ENCODE results near the gene BMERB1. TPM values are rescaled to one million over a fixed set of nuclear protein-coding genes. Genes with fewer than 3 reads are reported as not detected.
"Not testable (repeated sequence)": the region's sequence is repeated elsewhere in the genome, so short reads cannot be mapped to it uniquely, and the experiment has no call there.

Gene BMERB1
- total RNA-seq, 1 donor from 2014 or later, result 22.6 TPM

DNA sequence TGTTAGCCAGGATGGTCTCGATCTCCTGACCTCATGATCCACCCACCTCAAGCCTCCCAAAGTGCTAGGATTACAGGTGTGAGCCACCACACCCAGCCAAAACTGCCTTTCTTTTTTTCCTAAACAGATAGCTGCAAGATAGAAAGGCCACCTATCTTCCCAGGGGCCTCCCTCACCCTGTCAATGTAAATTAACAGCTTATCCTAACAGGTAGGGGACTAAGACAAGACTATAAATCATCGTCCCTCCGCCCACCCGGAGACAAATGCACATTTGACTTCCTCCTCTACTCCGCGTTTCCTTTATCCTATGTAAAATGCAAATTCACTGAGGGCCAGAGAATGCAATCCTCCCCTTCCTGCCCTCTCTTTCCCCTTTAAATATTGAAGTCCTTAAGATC, 137.2 kb downstream of the BMERB1 start:
- H3K4me1 ChIP-seq, result peaks cover 8% of the 10 kb centered on the region
- ATAC-seq, result no peak
- no peaks in the 10 kb centered on the region for H3K9me3 ChIP-seq
- no peak overlapping the region for H3K27ac ChIP-seq
- TF ChIP-seq, protein P1, sequence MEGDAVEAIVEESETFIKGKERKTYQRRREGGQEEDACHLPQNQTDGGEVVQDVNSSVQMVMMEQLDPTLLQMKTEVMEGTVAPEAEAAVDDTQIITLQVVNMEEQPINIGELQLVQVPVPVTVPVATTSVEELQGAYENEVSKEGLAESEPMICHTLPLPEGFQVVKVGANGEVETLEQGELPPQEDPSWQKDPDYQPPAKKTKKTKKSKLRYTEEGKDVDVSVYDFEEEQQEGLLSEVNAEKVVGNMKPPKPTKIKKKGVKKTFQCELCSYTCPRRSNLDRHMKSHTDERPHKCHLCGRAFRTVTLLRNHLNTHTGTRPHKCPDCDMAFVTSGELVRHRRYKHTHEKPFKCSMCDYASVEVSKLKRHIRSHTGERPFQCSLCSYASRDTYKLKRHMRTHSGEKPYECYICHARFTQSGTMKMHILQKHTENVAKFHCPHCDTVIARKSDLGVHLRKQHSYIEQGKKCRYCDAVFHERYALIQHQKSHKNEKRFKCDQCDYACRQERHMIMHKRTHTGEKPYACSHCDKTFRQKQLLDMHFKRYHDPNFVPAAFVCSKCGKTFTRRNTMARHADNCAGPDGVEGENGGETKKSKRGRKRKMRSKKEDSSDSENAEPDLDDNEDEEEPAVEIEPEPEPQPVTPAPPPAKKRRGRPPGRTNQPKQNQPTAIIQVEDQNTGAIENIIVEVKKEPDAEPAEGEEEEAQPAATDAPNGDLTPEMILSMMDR (IDR thresholded peaks at IDR 0.05), result no peak
- no peak for DNase-seq
- intact Hi-C loops (cut with DNase I), result no loop called here
- no peak overlapping the region for H3K4me3 ChIP-seq
- H3K27me3 ChIP-seq, result no peaks in the 10 kb centered on the region
- no peaks in the 10 kb centered on the region for H3K36me3 ChIP-seq

DNA sequence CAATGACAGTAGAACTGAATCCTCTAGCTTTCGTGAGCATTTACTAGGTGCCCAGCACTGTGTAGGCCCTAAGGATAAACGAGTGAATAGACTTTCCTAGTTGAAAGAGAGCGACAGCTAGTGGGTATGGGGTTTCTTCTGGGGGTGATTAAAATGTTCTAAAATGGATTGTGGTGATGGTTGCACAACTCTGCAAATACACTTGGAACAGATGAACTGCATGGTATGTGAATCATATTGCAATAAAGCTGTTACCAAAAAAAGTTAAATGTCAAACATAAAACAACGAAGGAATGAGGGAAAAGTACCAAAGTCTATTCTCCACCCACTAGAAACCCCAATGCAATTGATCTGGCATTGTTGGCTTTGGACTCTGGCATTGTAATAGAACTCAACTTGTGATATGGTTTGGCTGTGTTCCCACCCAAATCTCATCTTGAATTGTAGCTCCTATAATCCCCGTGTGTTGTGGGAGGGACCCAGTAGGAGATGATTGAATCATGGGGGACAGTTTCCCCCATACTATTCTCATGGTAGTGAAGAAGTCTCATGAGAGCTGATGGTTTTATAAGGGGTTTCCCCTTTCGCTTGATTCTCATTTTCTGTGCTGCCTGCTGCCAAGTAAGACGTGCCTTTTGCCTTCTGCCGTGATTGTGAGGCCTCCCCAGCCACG, 138.1 kb downstream of the BMERB1 start:
- Histone ChIP-seq H3K4me1 (peaks cover 8% of the 10 kb centered on the region), H3K4me3 (no peak overlapping the region), H3K9me3 (no peaks in the 10 kb centered on the region), H3K27ac (no peak overlapping the region), H3K27me3 (no peaks in the 10 kb centered on the region), H3K36me3 (no peaks in the 10 kb centered on the region)
- ATAC-seq (no peak), DNase-seq (no peak)
- TF ChIP-seq, protein P1 (IDR thresholded peaks at IDR 0.05), result no peak
- intact Hi-C loops (cut with DNase I), result no loop called here

DNA sequence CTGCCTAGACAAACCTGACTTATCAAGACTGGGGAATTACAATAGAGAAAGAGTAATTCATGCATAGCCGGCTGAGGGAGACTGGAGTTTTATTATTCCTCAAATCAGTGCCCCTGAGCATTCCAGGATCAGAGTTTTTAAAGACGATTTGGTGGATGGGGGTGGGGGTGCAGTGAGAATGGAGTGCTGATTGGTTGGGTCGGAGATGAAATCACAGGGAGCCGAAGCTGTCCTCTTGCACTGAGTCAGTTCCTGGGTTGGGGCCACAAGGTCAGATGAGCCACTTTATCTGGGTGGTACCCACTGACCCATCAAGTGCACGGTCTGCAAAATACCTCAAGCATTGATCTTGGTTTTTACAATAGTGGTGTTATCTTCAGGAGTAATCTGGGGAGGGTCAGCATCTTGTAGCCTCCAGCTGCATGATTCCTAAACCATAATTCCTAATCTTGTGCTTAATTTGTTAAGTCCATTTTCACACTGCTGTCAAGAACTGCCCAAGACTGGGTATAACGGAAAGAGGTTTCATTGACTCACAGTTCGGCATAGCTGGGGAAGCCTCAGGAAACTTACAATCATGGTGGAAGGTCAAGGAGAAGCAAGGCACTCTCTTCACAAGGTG, 139.0 kb downstream of the BMERB1 start:
- no peaks in the 10 kb centered on the region for H3K27me3 ChIP-seq
- TF ChIP-seq, protein P1 (IDR thresholded peaks at IDR 0.05), result no peak
- ATAC-seq (no peak), DNase-seq (no peak)
- no peaks in the 10 kb centered on the region for H3K9me3 ChIP-seq
- H3K36me3 ChIP-seq, result no peaks in the 10 kb centered on the region
- no peak overlapping the region for H3K27ac ChIP-seq
- peaks cover 8% of the 10 kb centered on the region for H3K4me1 ChIP-seq
- no peak overlapping the region for H3K4me3 ChIP-seq
- intact Hi-C loops (cut with DNase I), result no loop called here

DNA sequence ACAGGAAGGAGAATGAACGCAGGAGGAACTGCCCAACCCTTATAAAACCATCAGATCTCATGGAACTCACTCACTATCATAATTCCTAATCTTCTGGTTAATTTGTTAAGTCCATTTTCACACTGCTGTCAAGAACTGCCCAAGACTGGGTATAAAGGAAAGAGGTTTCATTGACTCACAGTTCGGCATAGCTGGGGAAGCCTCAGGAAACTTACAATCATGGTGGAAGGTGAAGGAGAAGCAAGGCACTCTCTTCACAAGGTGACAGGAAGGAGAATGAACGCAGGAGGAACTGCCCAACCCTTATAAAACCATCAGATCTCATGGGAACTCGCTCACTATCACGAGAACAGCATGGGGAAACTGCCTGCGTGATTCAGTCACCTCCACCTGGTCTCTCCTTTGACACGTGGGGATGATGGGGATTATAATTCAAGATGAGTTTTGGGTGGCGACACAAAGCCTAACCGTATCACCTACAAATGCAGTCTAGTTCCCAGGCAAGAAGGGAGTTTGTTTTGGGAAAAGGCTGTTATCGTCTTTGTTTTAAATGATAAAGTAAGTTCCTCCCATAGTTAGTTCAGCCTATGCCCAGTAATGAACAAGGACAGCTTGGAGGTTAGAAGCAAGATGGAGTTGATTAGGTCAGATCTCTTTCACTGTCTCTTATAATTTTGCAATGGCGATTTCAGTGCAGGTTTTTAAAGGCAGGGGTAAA, 139.7 kb downstream of the BMERB1 start:
- intact Hi-C loops (cut with DNase I); H3K36me3 ChIP-seq; DNase-seq; H3K4me1 ChIP-seq; H3K9me3 ChIP-seq; ATAC-seq; H3K27me3 ChIP-seq; H3K27ac ChIP-seq; H3K4me3 ChIP-seq: not testable (repeated sequence)

DNA sequence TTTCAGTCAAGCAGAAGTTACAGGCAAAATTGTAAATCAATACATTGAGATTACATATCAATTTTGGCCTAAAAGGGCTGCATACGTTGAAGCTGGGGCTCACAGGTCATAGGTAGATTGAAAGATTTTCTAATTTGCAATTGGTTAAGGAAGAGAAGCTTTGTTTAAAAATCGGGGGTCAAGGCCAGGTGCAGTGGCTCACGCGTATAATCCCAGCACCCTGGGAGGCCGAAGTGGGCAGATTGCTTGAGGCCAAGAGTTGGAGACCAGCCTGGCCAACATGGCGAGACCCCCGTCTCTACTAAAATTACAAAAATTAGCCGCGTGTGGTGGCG, 140.2 kb downstream of the BMERB1 start:
- no peak for ATAC-seq
- TF ChIP-seq, protein P1 (IDR thresholded peaks at IDR 0.05), result no peak

More for the DNA sequence above, 140.2 kb downstream of the BMERB1 start:
- Histone ChIP-seq H3K4me3 (no peak overlapping the region), H3K36me3 (no peaks in the 10 kb centered on the region), H3K27me3 (no peaks in the 10 kb centered on the region), H3K27ac (no peak overlapping the region), H3K9me3 (no peaks in the 10 kb centered on the region), H3K4me1 (peaks cover 8% of the 10 kb centered on the region)
- intact Hi-C loops (cut with DNase I), result no loop called here
- DNase-seq, result no peak

All from upper lobe of right lung (tissue), 1 donor.